Measurements from ENCODE around the gene SNX13.

DNA sequence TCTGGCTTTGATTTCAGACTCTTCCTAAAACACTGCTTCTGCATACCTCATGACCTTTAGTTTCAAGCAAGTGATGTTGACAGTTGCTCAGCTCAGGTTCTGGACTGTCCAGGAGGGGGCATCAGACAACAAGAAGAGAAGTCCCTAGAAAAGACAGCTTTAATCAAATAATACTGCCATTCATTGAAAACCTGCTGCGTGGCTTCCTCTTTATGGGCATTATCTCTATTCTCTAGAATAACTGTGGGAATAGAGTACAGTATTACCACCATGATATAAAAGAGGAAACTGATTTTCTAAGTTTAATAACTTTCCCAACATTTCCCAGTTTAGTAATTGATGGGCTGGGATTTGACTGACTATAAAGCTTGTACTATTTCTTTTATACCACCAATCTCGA is 170.4 kb downstream of the SNX13 start:
- TF ChIP-seq, protein P1, sequence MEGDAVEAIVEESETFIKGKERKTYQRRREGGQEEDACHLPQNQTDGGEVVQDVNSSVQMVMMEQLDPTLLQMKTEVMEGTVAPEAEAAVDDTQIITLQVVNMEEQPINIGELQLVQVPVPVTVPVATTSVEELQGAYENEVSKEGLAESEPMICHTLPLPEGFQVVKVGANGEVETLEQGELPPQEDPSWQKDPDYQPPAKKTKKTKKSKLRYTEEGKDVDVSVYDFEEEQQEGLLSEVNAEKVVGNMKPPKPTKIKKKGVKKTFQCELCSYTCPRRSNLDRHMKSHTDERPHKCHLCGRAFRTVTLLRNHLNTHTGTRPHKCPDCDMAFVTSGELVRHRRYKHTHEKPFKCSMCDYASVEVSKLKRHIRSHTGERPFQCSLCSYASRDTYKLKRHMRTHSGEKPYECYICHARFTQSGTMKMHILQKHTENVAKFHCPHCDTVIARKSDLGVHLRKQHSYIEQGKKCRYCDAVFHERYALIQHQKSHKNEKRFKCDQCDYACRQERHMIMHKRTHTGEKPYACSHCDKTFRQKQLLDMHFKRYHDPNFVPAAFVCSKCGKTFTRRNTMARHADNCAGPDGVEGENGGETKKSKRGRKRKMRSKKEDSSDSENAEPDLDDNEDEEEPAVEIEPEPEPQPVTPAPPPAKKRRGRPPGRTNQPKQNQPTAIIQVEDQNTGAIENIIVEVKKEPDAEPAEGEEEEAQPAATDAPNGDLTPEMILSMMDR (IDR thresholded peaks at IDR 0.05; ENCODE audit: low read length) = peak; percentile 97
- no peak for TF ChIP-seq EZH2 (IDR thresholded peaks at IDR 0.05; ENCODE audit: borderline replicate concordance, low read length)

All from OCI-LY1 (cell line).